HepG2 (cell line): ENCODE measurements around the gene BCL11B. TPM values are rescaled to one million over a fixed set of nuclear protein-coding genes. Genes with fewer than 3 reads are reported as not detected.

ENCODE experiments used
- ATAC-seq: fragments of 200-7000 bp; cut with Tn5 transposase; 3 replicates; pipeline ENCODE4 v1.9.1; 2020; ENCODE audit warnings: mild to moderate bottlenecking, moderate library complexity
- BruUV-seq: library from RNA; stranded (reverse); fragments of 400-500 nt; replicated peaks from 2 replicates; lab custom pipeline; 2021; lab: Mats Ljungman, UMichigan
- CTCF ChIA-PET: fragments of 300-600 bp; formaldehyde crosslinking; extraction: SDS; loops from one replicate; lab custom pipeline; 2021; ENCODE audit warnings: low total read pairs, inconsistent platforms, low intra/inter-chr PET ratio; lab: Yijun Ruan, JAX
- POLR2A ChIA-PET: fragments of 350-600 bp; sonication (Branson Sonifier 250); formaldehyde crosslinking; loops from one replicate; lab custom pipeline; 2020; ENCODE audit warnings: antibody characterized with exemption, inconsistent platforms; lab: Yijun Ruan, JAX
- DNase-seq: peaks from one replicate; pipeline ENCODE4 v3.0.0-alpha.2; 2015; ENCODE audit warnings: low spot score
- FAIRE-seq: peaks from 3 replicates; lab custom pipeline; 2011; peaks lifted over from hg19 to GRCh38; lab: Jason Lieb, UNC
- H2AFZ ChIP-seq: one replicate; pipeline ENCODE4 v1.6.1; 2011; ENCODE audit warnings: low read length, inconsistent platforms
- H3K27ac ChIP-seq: fragments of 300-600 bp; 3 replicates; pipeline ENCODE4 v1.8.0; 2011; ENCODE audit warnings: mixed run types, mild to moderate bottlenecking, mixed read lengths, low read length, inconsistent platforms; ENCODE audit not compliant: insufficient read depth; ENCODE audit errors: extremely low read length
- H3K27me3 ChIP-seq, 2 experiments: fragments of 200-600 bp in 1 of 2; 2 replicates in 1 of 2; 3 replicates in 1 of 2; pipeline versions ENCODE4 v1.6.0 to v1.8.0; 2011; ENCODE audit warnings: low read length in 2 of 2, mild to moderate bottlenecking in 2 of 2, moderate library complexity in 2 of 2, inconsistent platforms in 1 of 2; ENCODE audit not compliant: insufficient read depth in 2 of 2, control insufficient read depth in 1 of 2
- H3K36me3 ChIP-seq, 2 experiments: fragments of 200-600 bp in 1 of 2; replicated peaks in 1 of 2; 2 replicates in 1 of 2; 3 replicates in 1 of 2; pipeline versions ENCODE4 v1.5.1 to v1.8.0; 2011; ENCODE audit warnings: low read length in 2 of 2, inconsistent platforms in 1 of 2; ENCODE audit not compliant: insufficient read depth in 2 of 2, control insufficient read depth in 1 of 2
- H3K4me1 ChIP-seq: 2 replicates; pipeline ENCODE4 v1.5.1; 2012; ENCODE audit warnings: low read length, inconsistent platforms; ENCODE audit not compliant: insufficient read depth
- H3K4me2 ChIP-seq: 2 replicates; pipeline ENCODE4 v1.6.0; 2011; ENCODE audit warnings: low read depth, low read length, inconsistent platforms
- H3K4me3 ChIP-seq, 3 experiments: fragments of 200-600 bp in 1 of 3; sonication (generic), shearing (Covaris generic) in 1 of 3; replicated peaks in 1 of 3; 2 replicates each; pipeline ENCODE4 v1.5.1; 2011 to 2016; ENCODE audit warnings: low read length in 3 of 3, inconsistent platforms in 2 of 3, low read depth in 2 of 3, mild to moderate bottlenecking in 2 of 3, control low read depth in 1 of 3, mixed read lengths in 1 of 3; ENCODE audit not compliant: insufficient read depth in 1 of 3
- H3K79me2 ChIP-seq: one replicate; pipeline ENCODE4 v1.6.1; 2011; ENCODE audit warnings: low read length, inconsistent platforms; ENCODE audit not compliant: insufficient read depth
- H3K9ac ChIP-seq: 2 replicates; pipeline ENCODE4 v1.6.0; 2011; ENCODE audit warnings: mild to moderate bottlenecking, low read depth, low read length, inconsistent platforms; ENCODE audit not compliant: insufficient read depth
- H3K9me3 ChIP-seq: 2 replicates; pipeline ENCODE4 v1.5.1; 2012; ENCODE audit warnings: mild to moderate bottlenecking, low read length
- H4K20me1 ChIP-seq: 2 replicates; pipeline ENCODE4 v1.6.0; 2011; ENCODE audit warnings: inconsistent platforms, mild to moderate bottlenecking, low read length, moderate library complexity; ENCODE audit not compliant: insufficient read depth
- FOXM1 ChIP-seq: sonication (generic); formaldehyde crosslinking; IDR thresholded peaks from 2 replicates; pipeline ENCODE4 v1.5.0; 2020; ENCODE audit warnings: missing genetic modification reagents
- MBD4 ChIP-seq: IDR thresholded peaks from 2 replicates; pipeline ENCODE4 v1.6.1; 2012; ENCODE audit warnings: low read length, inconsistent platforms, borderline replicate concordance
- MEIS2 ChIP-seq: sonication (generic); formaldehyde crosslinking; IDR thresholded peaks from 2 replicates; pipeline ENCODE4 v1.9.0; 2021; ENCODE audit warnings: mild to moderate bottlenecking, missing genetic modification reagents
- TCF7 ChIP-seq: sonication (generic); IDR thresholded peaks from 2 replicates; pipeline ENCODE4 v1.6.1; 2016; ENCODE audit warnings: antibody characterized with exemption, low read depth
- ZFY ChIP-seq: sonication (generic); formaldehyde crosslinking; IDR thresholded peaks from 2 replicates; pipeline ENCODE4 v1.4.0; 2020; ENCODE audit warnings: missing genetic modification reagents
- ZNF749 ChIP-seq: sonication (generic); formaldehyde crosslinking; IDR thresholded peaks from 2 replicates; pipeline ENCODE4 v1.8.0; 2022; ENCODE audit warnings: mild to moderate bottlenecking, missing genetic modification reagents, moderate library complexity, borderline replicate concordance
- WGBS: methylation state at CpG from one replicate; pipeline ENCODE4 v1.1.6; 2017; ENCODE audit warnings: low lambda C conversion rate; 5-methylcytosine and 5-hydroxymethylcytosine counted together
- in situ Hi-C: cut with HindIII; loops from 2 replicates; pipeline ENCODE4 v1.10.0; 2017; ENCODE audit warnings: low pct_unique_long_range_greater_than_20kb; ENCODE audit not compliant: extremely low pct_ligation_motif_present
- intact Hi-C: fragments of 100-400 bp; cut with micrococcal nuclease; formaldehyde crosslinking; loops from one replicate; pipeline ENCODE4 v1.10.0; 2022; ENCODE audit not compliant: unreplicated experiment
- polyA plus RNA-seq, 8 experiments: library from polyadenylated mRNA; depleted of rRNA in 3 of 8; stranded (reverse) in 7 of 8; unstranded in 1 of 8; fragments of >200 nt; fragmentation: Illumina TruSeq in 4 of 8; extraction: Trizol in 4 of 8; gene quantifications; 2 replicates each; pipeline versions ENCODE4 v1.2.1 to v1.2.3, GENCODE V29; 2011 to 2016; ENCODE audit warnings: low read depth in 4 of 8, missing spikeins in 1 of 8, mixed read lengths in 1 of 8; ENCODE audit not compliant: insufficient read depth in 1 of 8
- total RNA-seq, 5 experiments: library from RNA; depleted of rRNA; stranded (reverse); fragments of >200 nt; fragmentation: Illumina TruSeq; extraction: Trizol; gene quantifications; 2 replicates each; pipeline ENCODE4 v1.2.3, GENCODE V29; 2016; ENCODE audit warnings: low read depth in 1 of 5
- TF ChIP-seq, protein P1 (sequence below): sonication (generic); formaldehyde crosslinking; IDR thresholded peaks from 2 replicates; pipeline ENCODE4 v1.5.0; 2020; ENCODE audit warnings: missing genetic modification reagents, mild to moderate bottlenecking, borderline replicate concordance
- TF ChIP-seq, protein P2 (sequence below): sonication (generic); formaldehyde crosslinking; IDR thresholded peaks from 2 replicates; pipeline ENCODE4 v1.5.0; 2020; ENCODE audit warnings: missing genetic modification reagents

The BCL11B gene
- total and polyA plus RNA-seq, 2 of the 13 experiments (the other 11 are each of a cell fraction or from before 2014, with no cell fraction given), result not detected

DNA sequence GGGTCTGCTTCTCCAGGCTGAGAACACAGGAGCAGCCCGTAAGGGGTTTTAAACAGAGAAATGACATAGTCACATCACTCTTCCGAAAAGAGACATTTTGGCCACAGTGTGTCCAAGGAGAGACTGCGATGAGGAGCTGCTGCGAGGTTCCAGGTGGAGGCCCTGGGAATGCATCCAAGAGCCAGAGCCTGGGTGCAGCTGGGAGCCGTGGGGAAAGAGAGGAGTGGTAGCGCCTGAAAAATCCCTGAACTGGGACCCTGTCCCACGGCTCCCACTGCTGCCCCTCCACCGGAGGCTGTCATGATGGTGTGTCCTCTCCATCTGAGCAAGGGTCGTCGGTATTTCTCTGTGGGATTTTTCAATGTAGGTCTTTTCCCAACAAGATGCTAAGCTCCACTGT, 146.9 kb downstream of the BCL11B start (continued):
- TF ChIP-seq, protein P1, sequence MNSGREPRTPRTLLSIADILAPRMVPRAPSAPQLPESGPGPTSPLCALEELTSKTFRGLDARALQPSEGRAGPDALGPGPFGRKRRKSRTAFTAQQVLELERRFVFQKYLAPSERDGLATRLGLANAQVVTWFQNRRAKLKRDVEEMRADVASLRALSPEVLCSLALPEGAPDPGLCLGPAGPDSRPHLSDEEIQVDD, result no peak
- TF ChIP-seq, protein P2, sequence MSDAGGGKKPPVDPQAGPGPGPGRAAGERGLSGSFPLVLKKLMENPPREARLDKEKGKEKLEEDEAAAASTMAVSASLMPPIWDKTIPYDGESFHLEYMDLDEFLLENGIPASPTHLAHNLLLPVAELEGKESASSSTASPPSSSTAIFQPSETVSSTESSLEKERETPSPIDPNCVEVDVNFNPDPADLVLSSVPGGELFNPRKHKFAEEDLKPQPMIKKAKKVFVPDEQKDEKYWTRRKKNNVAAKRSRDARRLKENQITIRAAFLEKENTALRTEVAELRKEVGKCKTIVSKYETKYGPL (CRISPR knock-in tag), result no peak

DNA sequence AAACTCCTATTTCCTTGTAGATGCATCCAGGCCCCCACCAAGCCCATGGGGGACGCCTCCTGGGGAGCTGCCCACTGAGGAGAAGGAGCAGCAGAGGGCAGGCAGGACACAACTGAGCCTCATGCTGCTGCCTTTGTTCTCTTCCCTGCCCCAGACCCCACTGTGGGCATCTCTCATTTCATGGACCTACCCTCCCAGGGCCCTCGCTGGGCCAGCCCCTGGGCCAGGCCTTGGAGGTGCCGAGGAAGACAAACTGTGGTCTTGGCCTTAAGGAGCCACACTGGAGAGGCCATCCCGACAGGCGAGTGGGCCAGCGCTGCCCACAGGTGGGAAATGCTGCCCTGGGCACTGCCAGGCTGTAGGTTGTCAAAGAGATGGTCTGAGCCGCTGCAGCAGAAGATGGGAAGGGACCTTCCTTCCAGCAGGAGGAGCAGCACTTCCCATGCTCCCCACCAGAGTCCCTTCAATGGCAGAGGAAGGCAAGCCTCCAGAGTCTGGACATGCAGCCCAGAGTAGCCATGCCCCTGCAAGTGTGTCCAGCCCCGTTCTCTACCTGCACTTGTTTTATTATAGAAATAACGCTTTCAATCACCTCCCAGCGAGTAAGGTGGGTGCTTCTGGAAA, 147.4 kb downstream of the BCL11B start:
- Histone ChIP-seq H3K4me3 (no peak overlapping the region), H3K27me3 (peaks cover 0 to 5% of the 10 kb centered on the region in 2 experiments; a peak in 2 of 5 replicates), H3K9ac (no peak overlapping the region), H3K27ac (no peak overlapping the region), H3K36me3 (no peaks in the 10 kb centered on the region), H4K20me1 (no peaks in the 10 kb centered on the region), H3K4me2 (no peak overlapping the region), H2AFZ (no peak overlapping the region), H3K79me2 (no peaks in the 10 kb centered on the region), H3K4me1 (0 out of 2 replicates have a peak, but pooled peaks cover 8% of the 10 kb centered on the region), H3K9me3 (no peaks in the 10 kb centered on the region)
- no TSS peak for BruUV-seq
- FAIRE-seq (no peak), ATAC-seq (peak; percentile 62), DNase-seq (no peak)
- ChIA-PET POLR2A (no interaction called here), CTCF (no interaction called here)
- WGBS, result 46% methylated on average over 7 of the region's 10 CpGs
- TF ChIP-seq ZNF749 (CRISPR knock-in tag), result no peak
- no peak for TF ChIP-seq MBD4
- TF ChIP-seq FOXM1 (CRISPR knock-in tag), result no peak
- no peak for TF ChIP-seq TCF7
- no peak for TF ChIP-seq MEIS2 (CRISPR knock-in tag)
- no peak for TF ChIP-seq ZFY
- in situ Hi-C loops (loop anchor here (10.0 kb wide), 1 partner anchor 140 kb away; no protein-coding TSS in a partner anchor), intact Hi-C loops (no loop called here)
